ENCODE results near the gene KDM4B.
"Not testable (repeated sequence)": the region's sequence is repeated elsewhere in the genome, so short reads cannot be mapped to it uniquely, and the experiment has no call there.

KDM4B gene

DNA sequence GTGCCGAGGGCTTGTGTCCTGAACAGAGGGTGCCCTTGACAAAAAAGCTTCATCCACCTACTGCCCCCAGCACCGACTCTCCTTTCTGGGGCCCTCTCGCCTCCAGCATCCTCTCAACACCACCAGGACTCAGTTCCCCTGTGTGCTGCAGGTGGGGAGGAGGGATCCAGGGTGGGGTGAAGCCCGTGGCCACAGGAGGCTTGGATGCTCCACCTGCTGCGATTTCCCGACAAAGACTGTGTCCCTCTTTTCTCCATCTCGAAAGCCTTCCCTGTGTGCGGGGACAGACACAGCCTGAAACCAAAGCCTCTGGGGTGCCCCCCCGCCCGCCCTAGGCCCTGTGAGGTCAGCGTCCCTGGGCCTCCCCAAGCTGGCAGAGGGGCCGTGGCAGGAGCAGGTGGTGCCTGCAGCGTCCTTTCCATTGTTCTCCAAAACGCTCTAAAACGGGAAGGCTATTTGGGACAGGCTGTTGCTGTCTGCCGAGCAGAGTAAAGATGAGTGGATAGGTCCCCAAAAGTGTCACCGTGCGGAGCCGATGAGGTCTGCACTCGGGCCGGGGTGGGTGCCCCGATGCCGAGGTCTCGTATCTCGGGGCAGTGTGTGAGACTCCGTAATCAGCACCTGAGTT lies 186.0 kb downstream of the KDM4B start:
- no peak for DNase-seq

DNA sequence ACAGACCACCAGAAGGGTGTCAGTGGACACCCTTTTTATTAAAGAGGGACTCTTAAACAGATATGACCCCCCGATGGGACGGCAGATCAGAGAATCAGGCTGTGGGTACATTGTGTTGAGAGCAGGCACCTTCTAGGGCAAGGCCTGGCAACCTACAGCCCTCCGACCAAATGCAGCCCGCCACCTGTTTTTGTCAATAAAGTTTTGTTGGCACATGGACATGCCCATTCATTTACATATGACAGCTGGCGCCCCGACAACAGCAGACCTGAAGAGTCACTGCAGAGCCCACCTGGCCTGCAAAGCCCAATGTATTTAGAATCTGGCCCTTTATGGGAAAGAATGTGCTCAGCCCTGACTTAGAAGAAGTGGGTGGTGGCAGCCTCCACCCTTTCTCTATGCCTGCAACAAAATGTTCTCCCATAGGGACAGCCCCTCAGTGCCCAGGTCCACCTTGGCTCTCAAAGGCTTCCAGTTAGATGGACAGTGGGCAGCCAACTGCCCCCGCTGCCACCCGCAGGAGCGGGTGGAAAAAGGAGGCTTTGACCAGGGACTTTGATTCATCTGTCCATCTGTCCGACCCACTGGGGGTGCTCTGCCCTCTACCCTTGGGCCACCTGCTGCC lies 186.8 kb downstream of the KDM4B start:
- DNase-seq: no peak

DNA sequence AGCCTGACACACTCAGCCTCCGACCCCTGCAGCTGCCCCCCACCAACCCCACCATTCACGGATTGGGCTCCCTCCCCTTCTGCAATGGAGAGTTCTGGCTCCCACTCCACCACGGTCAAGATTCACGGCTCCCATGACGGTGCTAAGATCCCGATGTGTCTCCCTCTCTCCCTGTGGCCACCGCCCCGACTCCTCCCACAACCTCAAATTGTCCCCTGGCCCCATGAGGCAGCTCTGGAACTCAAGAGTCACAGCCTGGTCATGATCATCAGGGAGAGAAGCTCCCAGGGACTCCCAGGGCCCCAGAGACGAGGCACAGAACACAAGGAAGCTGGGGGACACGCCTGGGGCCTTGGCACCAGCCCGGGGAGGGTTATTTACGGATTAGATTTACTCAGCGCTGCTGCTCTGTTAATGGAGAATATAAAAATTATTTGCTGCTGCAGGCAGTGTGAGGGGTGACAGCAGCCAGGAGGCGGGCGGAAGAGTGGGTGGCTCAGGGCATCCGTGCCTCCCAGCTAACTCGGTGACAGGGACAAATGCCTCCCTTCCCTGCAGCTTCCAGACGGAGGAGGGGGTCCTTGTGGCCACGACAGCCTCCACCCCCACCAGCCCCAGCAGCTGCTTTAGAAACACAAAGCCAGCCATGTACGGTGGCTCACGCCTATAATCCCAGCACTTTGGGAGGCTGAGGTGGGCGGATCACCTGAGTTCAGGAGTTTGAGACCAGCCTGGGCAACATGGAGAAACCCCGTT lies 187.5 kb downstream of the KDM4B start:
- DNase-seq: no peak

DNA sequence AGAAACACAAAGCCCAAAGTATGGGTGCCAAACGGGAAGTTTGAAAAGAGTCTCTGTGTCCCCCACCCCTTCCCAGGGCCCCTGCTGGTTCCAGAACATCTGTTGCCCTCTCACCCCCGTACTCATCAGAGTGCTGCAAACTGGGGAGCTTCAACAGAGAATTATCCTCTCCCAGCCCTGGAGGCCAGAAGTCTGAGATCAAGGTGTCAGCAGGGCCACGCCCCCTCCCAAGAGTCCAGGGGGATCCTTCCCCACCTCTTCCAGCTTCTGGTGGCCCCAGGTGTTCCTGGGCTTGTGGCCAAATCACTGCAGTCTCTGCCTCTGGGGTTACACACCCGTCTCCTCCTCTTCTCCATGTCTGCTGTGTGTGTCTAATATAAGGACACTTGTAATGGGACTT lies 188.3 kb downstream of the KDM4B start:
- DNase-seq: no peak

DNA sequence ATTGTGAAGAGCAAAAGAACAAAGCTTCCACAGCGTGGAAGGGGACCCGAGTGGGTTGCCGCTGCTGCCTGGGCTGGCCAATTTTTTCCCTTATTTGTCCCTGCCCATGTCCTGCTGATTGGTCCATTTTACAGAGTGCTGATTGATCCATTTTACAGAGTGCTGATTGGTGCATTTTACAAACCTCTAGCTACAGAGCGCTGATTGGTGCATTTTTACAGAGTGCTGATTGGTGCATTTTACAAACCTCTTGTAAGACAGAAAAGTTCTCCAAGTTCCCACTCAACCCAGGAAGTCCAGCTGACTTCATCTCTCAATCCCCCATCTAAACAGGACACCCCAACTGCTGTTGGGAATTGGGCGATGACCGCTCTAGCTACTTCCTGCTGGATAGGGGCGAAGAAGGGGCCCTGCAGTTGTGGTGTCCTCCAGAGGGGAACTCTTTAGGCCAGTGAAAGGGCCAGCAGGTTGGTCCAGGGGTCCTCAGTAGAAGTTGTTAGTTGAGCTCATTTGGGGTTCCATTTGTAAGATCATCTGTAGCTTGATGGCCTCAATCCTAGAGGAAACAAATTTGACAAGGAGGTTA lies 189.7 kb downstream of the KDM4B start:
- DNase-seq: not testable (repeated sequence)

DNA sequence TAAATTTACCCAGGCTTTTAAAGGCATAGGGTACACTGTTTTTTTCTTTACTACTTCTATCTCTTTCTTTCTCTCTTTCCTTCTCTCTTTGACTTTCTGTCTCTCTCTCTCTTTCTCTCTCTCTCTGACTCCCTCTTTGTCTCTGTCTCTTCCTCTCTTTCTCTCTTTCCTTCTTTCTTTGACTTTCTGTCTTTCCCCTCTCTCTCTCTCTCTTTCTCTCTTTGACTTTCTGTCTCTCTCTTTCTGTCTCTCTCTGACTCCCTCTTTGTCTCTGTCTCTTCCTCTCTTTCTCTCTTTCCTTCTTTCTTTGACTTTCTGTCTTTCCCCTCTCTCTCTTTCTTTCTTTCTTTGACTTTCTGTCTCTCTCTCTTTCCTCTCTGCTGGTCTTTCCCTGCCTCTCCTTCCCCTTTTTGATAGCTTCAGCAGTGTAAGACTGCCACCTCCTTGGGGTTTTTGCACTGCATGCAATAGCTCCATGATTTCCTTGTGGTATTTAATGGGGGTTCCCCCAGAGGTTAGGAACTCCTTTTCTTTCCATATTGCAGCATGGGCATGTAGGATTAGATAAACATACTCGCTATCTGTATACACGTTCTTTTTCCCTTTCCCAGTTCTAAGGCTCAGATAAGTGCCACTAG lies 191.4 kb downstream of the KDM4B start:
- DNase-seq: not testable (repeated sequence)

GRCh38 chr19:5164845-5165696 lies 196.2 kb downstream of the KDM4B start:
- not testable (repeated sequence) for DNase-seq

GRCh38 chr19:5165697-5166019 lies 196.7 kb downstream of the KDM4B start:
- no peak for DNase-seq

- DNase-seq: no peak
Measured at GRCh38 chr19:5166262-5166661, 197.3 kb downstream of the KDM4B start.

GRCh38 chr19:5170329-5170745 lies 201.4 kb downstream of the KDM4B start:
- no peak for DNase-seq

DNA sequence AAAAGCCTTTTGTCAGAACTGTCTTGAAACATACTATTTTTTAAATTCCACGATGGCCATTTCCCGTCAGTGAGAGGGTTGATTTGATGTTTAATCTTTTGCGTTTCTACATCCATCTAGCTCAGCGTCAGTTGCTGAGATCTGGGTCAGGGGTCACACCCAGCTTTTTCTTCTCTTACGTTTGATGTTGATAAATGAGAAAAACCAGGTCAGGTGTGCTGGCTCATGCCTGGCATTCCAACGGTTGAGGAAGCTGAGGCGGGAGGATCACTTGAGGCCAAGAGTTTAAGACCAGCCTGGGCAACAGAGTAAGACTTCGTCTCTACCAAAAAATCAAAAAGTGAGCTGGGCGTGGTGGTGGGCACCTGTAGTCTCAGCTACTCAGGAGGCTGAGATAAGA lies 202.8 kb downstream of the KDM4B start:
- DNase-seq: no peak

DNA sequence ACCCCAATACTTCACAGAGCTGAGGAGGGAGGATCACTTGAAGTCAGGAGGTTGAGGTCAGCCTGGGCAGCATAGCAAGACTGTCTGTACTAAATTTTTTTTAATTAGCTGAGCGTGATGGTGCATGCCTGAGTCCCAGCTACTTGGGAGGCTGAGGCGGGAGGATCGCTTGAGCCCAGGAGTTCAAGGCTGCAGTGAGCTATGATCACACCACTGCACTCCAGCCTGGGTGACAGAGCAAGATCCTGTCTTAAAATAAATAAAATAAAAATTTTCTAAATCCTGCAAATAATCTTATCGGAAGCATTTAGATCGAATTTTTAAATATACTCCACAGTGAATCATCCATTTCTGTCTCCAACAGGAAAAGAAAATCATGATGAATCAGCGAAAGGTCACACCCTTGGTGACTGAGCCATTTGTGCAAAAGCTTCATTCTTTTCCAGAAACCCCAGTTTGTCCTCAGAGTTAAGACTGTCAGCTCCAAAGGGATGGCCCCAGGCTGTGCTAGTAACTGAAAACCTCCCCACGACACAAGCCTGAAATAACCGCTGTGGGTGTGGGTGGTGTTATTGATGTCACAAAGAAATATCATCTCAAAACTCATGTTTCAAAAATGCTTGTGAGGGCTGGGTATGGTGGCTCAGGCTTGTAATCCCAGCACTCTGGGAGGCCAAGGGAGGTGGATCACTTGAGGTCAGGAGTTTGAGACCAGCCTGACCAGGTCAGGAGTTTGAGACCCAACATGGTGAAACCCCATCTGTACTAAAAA lies 204.1 kb downstream of the KDM4B start:
- no peak for DNase-seq

DNA sequence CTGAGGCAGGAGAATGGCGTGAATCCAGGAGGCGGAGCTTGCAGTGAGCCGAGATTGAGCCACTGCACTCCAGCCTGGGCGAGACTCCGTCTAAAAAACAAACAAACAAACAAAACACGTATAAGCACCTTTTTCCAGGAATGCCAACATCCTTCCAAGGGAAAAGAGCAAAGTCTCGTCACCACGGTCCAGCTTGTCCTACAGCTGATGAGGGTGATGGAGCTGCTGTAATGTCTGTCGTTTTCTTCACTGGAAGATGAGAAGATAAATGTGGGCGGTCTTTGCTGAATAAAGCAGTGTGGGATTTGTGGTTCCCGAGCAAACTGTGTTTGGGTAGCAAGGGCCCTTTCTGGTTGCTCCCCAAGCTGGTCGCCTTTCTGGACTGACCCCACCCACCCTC lies 205.1 kb downstream of the KDM4B start:
- DNase-seq: no peak

- DNase-seq: no peak
Measured at GRCh38 chr19:5177745-5178450, 209.0 kb downstream of the KDM4B start.

DNA sequence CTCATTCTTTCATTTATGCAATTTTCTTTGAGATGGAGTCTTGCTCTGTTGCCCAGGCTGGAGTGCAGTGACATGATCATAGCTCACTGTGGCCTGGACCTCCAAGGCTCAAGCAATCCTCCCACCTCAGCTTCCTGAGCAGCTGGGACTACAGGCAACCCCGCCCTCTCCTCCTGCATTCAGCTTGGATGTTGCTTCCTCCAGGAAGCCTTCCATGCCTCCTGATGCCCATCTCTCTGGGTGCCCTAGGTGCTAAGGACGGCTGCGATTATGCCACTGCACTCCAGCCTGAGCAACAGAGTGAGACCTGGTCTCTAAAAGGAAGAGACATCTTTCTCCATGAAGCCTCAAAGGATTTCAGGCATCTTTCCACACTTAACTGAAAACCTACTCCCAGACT lies 209.9 kb downstream of the KDM4B start:
- no peak for DNase-seq

- DNase-seq: no peak
Measured at GRCh38 chr19:5179256-5179655, 210.3 kb downstream of the KDM4B start.

DNA sequence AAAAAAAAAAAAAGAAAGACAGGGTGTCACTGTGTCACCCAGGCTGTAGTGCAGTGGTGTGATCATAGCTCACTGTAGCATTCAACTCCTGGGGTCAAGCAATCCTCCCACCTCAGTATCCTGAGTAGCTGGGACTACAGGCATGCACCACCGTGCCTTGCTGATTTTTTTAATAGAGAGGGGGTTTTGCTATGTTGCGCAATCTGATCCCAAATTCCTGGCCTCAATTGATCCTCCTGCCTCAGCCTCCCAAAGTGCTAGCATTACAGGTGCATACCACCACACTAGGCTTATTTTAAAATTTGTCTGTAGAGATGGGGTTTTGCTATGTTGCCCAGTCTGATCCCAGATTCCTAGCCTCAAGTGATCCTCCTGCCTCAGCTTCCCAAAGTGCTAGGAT lies 212.4 kb downstream of the KDM4B start:
- no peak for DNase-seq

DNA sequence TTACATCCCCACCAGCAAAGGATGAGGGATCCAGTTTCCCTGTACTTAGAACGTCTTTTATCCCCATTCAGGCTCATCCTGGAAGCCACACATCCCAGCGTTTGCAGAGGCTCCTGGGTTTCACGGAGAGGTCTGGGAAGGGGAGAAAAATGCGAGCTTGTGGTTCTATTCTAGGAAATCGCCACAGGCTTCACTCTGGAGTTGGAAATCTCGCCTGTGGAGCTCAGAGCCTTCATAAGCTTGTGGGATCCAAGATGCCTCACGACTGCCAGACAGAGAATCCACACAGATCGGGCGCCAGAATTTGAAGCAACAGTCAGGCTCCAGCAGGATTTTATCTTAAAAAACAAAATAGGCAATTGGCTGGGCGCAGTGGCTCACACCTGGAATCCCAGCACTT lies 213.8 kb downstream of the KDM4B start:
- DNase-seq: no peak

DNA sequence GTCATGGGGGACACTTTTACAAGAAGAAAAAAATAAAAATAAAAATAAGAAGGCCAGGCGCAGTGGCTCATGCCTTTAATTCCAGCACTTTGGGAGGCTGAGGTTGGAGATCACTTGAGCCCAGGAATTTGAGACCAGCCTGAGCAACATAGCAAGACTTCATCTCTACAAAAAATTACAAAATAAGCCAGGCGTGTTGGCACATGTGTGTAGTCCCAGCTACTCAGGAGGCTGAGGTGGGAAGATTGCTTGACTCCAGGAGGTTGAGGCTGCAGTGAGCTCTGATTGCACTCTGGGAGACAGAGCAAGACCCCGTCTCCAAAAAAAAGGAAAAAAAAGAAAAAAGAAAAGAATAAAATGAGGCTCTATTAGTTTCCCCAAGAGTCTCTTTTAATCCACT lies 214.7 kb downstream of the KDM4B start:
- no peak for DNase-seq

DNA sequence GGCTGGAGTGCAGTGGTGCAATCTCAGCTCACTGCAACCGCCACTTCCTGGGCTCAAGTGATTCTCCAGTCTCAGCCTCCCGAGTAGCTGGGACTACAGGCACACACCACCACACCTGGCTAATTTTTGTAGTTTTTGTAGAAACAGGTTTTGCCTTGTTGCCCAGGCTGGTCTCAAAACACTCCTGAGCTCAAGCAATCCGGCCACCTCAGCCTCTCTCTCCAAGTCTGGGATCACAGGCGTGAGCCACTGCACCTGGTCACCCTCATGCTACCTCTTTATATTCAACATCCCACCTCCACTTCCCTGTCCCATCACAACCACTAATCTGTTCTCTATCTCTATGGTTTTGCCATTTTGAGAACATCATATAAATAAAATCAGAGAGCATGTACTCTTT lies 216.0 kb downstream of the KDM4B start:
- no peak for DNase-seq
